Cerebellar nuclear complex (tissue), 1 donor: ENCODE results near the gene AVPR2.

Experiments
- DNase-seq, 2 experiments: peaks; one replicate each; lab custom pipeline; 2025; lab: John Stamatoyannopoulos, UW

The AVPR2 gene

DNA sequence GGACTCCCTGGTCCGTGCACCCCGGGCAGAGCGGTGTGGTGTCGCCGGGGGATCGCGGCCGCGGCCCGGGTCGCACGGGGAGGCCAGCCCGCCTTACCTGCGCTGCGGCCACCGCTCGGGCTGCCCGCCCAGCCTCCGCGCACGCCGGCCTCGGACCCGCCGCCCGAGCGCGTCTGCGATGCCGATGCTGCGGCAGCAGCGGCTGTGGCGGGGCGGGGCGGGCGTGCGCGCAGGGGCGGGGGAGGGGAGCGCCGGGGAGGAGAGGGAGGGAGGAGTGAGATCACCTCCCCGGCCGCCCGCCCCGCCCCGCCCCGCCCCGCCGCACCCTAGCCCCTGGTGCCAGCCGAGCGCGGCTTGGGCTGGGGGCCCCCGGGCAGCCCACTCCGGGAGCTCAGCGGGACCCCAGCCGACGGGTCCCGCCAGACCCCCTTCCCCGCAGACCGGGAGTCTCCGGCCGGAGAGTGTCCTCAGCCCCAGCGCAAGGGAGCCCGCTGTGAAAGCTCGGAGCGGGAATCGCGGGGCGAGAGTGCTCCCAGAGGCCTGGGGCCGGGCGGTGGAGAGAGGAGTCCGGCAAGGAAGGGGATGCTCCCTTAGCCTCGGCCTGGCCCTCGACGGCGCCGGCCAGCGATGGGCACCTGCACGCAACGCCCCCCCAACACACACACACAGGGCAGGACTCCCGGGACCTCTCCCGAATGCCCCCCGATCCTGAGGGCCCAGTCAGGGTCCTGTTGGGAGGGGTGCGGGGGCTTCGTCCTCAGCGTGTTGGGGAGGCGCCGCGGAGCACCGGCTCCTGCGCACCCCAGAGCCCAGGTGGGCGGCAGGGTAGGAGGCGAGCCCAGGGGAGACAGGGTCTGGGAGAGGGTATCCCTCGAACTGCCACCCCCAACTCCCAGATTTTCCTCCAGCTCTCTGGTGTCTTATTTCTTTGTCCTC lies 18.2 kb upstream of the AVPR2 start, which contains the start of gene L1CAM:
Gene L1CAM (minus strand): TSS at position 206 of the 936 bp plus-strand sequence. CDS start 10,337 bp downstream, outside the sequence.
- no peak for DNase-seq

DNA sequence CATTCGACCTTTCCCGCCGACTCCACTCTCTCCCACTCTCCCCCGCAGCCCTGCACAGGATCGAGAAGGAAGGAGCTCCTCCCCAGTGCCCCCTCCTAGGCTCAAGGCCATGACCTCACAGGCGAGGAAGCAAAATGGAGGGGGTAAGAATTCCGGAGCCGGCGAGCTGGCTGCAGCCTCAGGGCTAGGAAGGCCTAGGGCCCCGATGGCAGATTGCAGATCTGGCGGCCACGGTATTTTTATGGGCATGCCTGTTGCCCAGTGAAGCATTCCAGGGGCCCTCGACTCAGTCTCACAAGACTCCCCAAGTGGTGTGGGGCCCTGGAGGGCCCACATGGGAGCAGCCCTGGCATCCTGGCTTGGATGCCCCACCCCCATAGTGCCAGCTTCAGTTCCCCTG lies 17.6 kb upstream of the AVPR2 start:
- DNase-seq: no peak

- no peak for DNase-seq
Observed at GRCh38 chrX:153887385-153887784, 17.1 kb upstream of the AVPR2 start.

DNA sequence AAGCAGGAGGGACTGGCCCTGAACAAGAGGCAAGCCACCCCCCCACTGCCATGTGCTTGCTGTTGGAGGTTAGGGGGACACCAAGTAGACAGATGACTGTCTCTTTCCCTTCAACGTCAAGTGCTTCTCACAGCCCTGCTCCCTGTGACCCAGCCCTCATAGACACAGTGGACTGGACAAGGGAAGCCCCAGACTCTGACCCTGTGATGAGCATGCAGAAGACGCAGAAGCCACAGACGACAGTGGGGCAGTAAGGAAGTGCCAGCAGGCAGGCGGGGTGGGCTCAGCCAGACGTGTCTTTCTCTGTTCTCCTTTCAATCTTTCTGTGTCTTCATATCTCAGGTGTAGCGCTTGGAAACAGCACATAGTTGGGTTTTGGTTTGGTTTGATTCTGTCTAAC lies 16.1 kb upstream of the AVPR2 start:
- no peak for DNase-seq

DNA sequence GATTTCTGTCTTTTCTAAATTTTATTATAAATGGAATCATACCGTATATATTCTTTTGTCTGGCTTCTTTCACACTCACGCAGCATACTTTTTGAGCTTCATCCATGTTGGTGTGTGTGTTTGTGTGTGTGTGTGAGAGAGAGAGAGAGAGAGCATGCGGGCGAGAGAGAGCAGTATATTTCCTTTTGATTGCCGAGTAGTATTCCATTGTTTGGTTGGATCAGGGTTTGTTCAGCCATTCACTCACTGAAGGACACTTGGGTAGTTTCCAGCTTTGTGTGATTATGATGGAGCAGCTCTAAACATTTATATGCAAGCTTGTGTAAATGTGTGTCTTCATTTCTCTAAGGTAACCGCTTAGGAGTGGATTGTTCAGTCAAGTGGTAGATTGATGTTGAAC lies 15.3 kb upstream of the AVPR2 start:
- DNase-seq: no peak

DNA sequence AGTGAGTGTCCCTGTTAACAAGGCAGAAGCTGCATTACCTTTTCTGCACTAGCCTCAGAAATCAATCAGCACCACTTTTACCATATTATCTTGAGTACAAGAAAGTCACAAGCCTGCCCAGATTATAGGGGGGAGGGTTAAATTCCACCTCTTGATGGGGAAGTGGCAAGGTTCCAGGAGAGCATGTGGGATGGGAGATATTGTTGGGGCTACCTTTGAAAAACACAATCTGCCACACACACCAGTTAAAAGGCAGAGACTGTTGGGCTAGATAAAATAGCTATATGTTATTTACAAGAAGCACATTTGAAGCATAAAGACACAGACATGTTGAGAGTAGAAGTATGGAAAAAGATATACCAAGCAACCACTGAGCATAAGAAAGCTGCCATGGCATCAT lies 6.6 kb upstream of the AVPR2 start:
- no peak for DNase-seq

- DNase-seq: no peak
Observed at GRCh38 chrX:153900831-153901752, 3.4 kb upstream of the AVPR2 start.

- no peak for DNase-seq
Observed at GRCh38 chrX:153901753-153902140, 2.7 kb upstream of the AVPR2 start.

DNA sequence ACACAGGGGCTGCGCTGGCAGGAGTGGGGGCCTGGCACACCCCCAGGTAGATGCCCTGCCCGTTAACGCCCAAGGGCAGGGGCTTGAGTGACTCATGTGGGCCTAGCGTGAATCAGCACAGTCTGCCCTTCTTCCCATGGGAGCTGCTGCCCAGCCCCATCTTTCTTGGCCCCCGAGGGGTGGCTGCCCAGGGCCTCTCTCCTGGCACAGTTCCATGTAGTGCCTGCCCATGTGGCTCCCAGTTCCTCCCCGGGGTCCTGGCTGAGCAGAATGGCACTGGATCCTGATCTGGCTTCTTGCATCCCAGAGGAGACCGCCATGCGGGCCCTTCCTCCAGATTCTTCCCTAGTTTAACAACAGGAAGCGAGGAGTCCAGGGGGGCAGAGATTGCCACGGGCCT lies 2.1 kb upstream of the AVPR2 start:
- DNase-seq: no peak

DNA sequence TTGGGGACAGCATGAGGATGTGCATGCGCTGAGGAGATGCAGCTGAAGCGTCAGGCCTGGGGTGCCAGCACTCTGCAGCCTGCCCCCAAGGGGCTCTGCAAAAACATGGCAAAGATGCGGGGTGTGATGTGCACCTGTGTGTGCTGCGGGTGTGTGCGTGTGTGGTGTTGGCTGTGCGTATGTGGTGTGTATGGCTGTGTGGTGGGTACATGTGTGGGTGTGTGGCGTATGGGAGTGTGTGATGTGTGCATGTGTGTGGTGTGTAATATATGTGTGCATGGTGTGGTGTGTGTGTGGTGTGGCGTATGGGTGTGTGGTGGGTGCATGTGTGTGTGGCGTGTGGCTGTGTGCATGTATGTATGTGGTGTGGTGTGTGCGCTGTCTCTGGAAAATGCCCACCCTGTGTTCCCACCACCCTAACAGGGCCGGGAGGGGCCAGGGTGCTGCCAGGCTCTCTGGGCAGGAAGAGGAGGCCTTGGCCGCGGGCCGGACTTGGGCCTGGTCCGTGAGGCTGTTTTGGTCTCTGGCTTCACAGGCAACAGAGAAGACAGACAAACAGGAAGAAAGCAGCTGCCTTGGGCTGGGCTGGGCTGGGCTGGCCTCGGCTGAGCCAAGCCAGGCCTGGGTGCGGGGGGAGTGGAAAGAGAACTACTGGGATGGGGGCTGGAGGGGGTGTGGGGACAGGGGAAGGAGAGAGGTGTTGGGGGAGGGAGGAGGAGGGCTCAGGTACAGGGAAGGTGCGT lies 1.1 kb upstream of the AVPR2 start:
- no peak for DNase-seq

DNA sequence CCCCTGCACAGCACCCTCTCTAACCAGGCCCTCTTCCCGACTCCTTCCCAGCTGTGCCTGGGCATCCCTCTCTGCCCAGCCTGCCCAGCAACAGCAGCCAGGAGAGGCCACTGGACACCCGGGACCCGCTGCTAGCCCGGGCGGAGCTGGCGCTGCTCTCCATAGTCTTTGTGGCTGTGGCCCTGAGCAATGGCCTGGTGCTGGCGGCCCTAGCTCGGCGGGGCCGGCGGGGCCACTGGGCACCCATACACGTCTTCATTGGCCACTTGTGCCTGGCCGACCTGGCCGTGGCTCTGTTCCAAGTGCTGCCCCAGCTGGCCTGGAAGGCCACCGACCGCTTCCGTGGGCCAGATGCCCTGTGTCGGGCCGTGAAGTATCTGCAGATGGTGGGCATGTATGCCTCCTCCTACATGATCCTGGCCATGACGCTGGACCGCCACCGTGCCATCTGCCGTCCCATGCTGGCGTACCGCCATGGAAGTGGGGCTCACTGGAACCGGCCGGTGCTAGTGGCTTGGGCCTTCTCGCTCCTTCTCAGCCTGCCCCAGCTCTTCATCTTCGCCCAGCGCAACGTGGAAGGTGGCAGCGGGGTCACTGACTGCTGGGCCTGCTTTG lies 1.1 kb downstream of the AVPR2 start:
- DNase-seq: peak in 1 of 2 experiments; percentile 23

- no peak for DNase-seq
Observed at GRCh38 chrX:153906126-153906917, 1.8 kb downstream of the AVPR2 start.

- DNase-seq: no peak
Observed at GRCh38 chrX:153907456-153907855, 3.0 kb downstream of the AVPR2 start.

DNA sequence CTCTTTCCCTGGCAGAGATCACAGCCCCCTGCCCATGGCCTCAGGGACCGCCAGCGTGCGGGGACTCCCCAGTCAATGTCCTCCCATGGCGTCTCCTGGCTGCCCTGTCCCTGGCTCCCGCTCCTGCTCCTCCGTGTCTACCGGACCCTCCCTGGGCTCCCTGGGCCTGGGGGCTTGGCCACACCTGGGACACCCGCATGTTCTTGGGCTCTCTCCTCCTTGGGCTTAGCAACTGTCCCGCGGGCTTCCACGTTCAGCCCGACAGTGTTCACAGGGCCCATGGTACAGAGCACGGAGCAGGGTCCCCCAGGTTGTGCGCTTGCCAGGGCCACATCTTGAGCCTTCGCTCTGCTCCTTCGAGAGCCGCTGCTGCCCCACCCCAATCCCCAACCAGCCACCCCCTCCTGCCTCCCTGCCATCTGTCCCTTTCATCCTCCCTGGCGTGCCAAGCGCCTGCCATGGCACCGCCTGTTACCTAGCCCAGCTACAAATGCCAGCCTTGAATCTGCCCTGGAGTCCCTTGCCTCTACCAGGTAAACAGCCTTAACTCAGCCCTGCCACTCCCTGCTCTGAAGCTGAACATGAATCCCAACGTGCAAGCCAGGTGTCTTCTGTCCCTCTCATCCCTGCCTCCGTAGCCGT lies 3.9 kb downstream of the AVPR2 start:
- DNase-seq: peak; percentile 6 to 8

GRCh38 chrX:153909024-153909979 lies 4.8 kb downstream of the AVPR2 start:
- DNase-seq: peak in 1 of 2 experiments; percentile 10

GRCh38 chrX:153909980-153910360 lies 5.5 kb downstream of the AVPR2 start:
- no peak for DNase-seq

GRCh38 chrX:153910446-153910845 lies 6.0 kb downstream of the AVPR2 start:
- no peak for DNase-seq

DNA sequence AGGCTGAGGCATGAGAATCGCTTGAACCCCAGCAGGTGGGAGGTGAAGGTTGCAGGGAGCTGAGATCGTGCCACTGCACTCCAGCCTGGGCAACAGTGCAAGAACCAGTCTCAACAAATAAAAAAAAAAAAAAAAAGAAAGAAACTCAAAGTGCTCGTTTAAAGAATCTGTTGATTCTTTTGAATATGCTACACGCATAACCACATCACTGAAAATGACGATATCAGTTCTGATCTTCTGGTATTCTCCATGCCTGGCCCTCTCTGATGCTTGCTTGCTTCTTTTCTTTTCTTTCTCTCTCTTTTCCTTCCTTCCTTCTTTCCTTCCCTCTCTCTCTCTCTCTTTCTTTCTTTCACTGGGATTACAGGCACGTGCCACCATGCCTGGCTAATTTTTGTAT lies 7.3 kb downstream of the AVPR2 start:
- no peak for DNase-seq

GRCh38 chrX:153913211-153913610 lies 8.7 kb downstream of the AVPR2 start:
- DNase-seq: no peak
